Nephron progenitor cell (in vitro differentiated cells): Measurements from ENCODE around the gene HOXC12.
A peak's percentile ranks its signal among the peaks of the same experiment; 100 is the strongest.

Experiments used
- DNase-seq: peaks from one replicate; pipeline ENCODE4 v3.0.0; 2021
- H3K27ac Mint-ChIP-seq: 2 replicates; pipeline ENCODE4 v1.8.0; 2021; ENCODE audit warnings: mild to moderate bottlenecking, moderate library complexity, mixed read lengths
- H3K27me3 Mint-ChIP-seq: 2 replicates; pipeline ENCODE4 v1.8.0; 2021; ENCODE audit warnings: mild to moderate bottlenecking, low read depth, mixed read lengths; ENCODE audit not compliant: poor library complexity
- H3K36me3 Mint-ChIP-seq: 2 replicates; pipeline ENCODE4 v1.8.0; 2021; ENCODE audit warnings: low read depth, mixed read lengths
- H3K4me1 Mint-ChIP-seq: 2 replicates; pipeline ENCODE4 v1.8.0; 2021; ENCODE audit warnings: mixed read lengths
- H3K4me3 Mint-ChIP-seq: 2 replicates; pipeline ENCODE4 v1.8.0; 2021; ENCODE audit warnings: mild to moderate bottlenecking, moderate library complexity, mixed read lengths
- H3K9me3 Mint-ChIP-seq: 2 replicates; pipeline ENCODE4 v1.8.0; 2021; ENCODE audit warnings: mild to moderate bottlenecking, moderate library complexity, mixed read lengths
- CTCF ChIP-seq: fragments of 200-600 bp; sonication (generic); IDR thresholded peaks from 2 replicates; pipeline ENCODE4 v1.5.0; 2021; ENCODE audit warnings: antibody characterized with exemption

The HOXC12 gene

GRCh38 chr12:53959314-53959713, 4.6 kb downstream of the HOXC12 start:
- Mint-ChIP-seq H3K4me3 (no peak overlapping the region), H3K27me3 (peaks cover 100% of the 10 kb centered on the region), H3K27ac (no peak overlapping the region), H3K9me3 (no peaks in the 10 kb centered on the region), H3K4me1 (peaks cover 18% of the 10 kb centered on the region), H3K36me3 (no peaks in the 10 kb centered on the region)
- TF ChIP-seq CTCF, result no peak
- DNase-seq, result no peak

- no peaks in the 10 kb centered on the region for H3K36me3 Mint-ChIP-seq
- H3K4me1 Mint-ChIP-seq, result peaks cover 23% of the 10 kb centered on the region
- DNase-seq, result no peak
- H3K4me3 Mint-ChIP-seq, result no peak overlapping the region
- no peak for TF ChIP-seq CTCF
- peaks cover 100% of the 10 kb centered on the region for H3K27me3 Mint-ChIP-seq
- H3K9me3 Mint-ChIP-seq, result no peaks in the 10 kb centered on the region
- no peak overlapping the region for H3K27ac Mint-ChIP-seq
These were observed 5.7 kb downstream of the HOXC12 start for GRCh38 chr12:53960187-53961024.

GRCh38 chr12:53961025-53961761, 6.5 kb downstream of the HOXC12 start:
- Mint-ChIP-seq H3K4me1 (peaks cover 22% of the 10 kb centered on the region), H3K9me3 (no peaks in the 10 kb centered on the region), H3K27ac (no peak overlapping the region), H3K4me3 (no peak overlapping the region), H3K36me3 (no peaks in the 10 kb centered on the region), H3K27me3 (peaks cover 100% of the 10 kb centered on the region)
- TF ChIP-seq CTCF, result no peak
- peak; percentile 79 for DNase-seq

GRCh38 chr12:53963005-53963404, 8.3 kb downstream of the HOXC12 start:
- peaks cover 28% of the 10 kb centered on the region for H3K4me1 Mint-ChIP-seq
- H3K27me3 Mint-ChIP-seq, result peaks cover 100% of the 10 kb centered on the region
- no peak for DNase-seq
- no peak for TF ChIP-seq CTCF
- H3K9me3 Mint-ChIP-seq, result no peaks in the 10 kb centered on the region
- no peak overlapping the region for H3K27ac Mint-ChIP-seq
- H3K4me3 Mint-ChIP-seq, result no peak overlapping the region
- no peaks in the 10 kb centered on the region for H3K36me3 Mint-ChIP-seq

- H3K9me3 Mint-ChIP-seq, result no peaks in the 10 kb centered on the region
- peaks cover 100% of the 10 kb centered on the region for H3K27me3 Mint-ChIP-seq
- no peak overlapping the region for H3K27ac Mint-ChIP-seq
- no peaks in the 10 kb centered on the region for H3K36me3 Mint-ChIP-seq
- H3K4me3 Mint-ChIP-seq, result no peak overlapping the region
- H3K4me1 Mint-ChIP-seq, result peaks cover 34% of the 10 kb centered on the region
- DNase-seq, result peak; percentile 48
- no peak for TF ChIP-seq CTCF
These were observed 9.0 kb downstream of the HOXC12 start for GRCh38 chr12:53963434-53964314.
